ENCODE measurements around the gene OASL. TPM values are rescaled to one million over a fixed set of nuclear protein-coding genes. Genes with fewer than 3 reads are reported as not detected.

Gene OASL
- polyA plus RNA-seq, 1 of the 3 experiments (the other 2 are of a cell fraction), result 0.41 TPM

DNA sequence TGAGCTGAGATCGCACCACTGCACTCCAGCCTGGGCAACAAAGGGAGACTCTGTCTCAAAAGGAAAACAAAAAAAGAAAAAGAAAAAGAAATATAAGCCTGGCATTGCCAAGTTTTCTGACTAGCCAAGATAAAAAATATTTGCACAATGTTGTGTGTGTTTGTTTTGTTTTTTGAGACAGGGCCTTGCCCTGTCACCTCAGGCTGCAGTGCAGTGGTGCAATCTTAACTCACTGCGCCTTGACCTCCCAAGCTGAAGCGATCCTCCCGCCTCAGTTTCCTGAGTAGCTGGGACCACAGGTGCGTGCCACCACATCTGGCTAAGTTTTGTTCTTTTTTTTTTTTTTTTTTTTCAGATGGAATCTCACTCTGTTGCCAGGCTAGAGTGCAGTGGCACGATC lies 17.3 kb downstream of the OASL start:
- no peaks in the 10 kb centered on the region for H3K27me3 ChIP-seq (ENCODE audit: insufficient read depth)
- POLR2A ChIA-PET, result no interaction called here
- no peaks in the 10 kb centered on the region for H3F3A ChIP-seq (replicated peaks; ENCODE audit: insufficient read depth)
- H3K36me3 ChIP-seq (replicated peaks in 1 of 2; ENCODE audit: control insufficient read depth in 1 of 2, insufficient read depth in 2 of 2, low read length in 1 of 2), result no peaks in the 10 kb centered on the region
- no peak overlapping the region for H3K4me3 ChIP-seq (ENCODE audit: low read depth in 2 of 2, low read length in 1 of 2)
- no peak overlapping the region for H3K4me2 ChIP-seq
- H3K79me2 ChIP-seq (ENCODE audit: insufficient read depth), result no peaks in the 10 kb centered on the region
- no peak overlapping the region for H3K27ac ChIP-seq (ENCODE audit: low read depth in 2 of 2, low read length in 1 of 2)
- no peak for TF ChIP-seq EZH2phosphoT487 (IDR thresholded peaks at IDR 0.05; ENCODE audit: borderline replicate concordance, low read depth)
- TF ChIP-seq FOXJ3 (CRISPR knock-in tag; IDR thresholded peaks at IDR 0.05), result no peak
- TF ChIP-seq, protein P1, sequence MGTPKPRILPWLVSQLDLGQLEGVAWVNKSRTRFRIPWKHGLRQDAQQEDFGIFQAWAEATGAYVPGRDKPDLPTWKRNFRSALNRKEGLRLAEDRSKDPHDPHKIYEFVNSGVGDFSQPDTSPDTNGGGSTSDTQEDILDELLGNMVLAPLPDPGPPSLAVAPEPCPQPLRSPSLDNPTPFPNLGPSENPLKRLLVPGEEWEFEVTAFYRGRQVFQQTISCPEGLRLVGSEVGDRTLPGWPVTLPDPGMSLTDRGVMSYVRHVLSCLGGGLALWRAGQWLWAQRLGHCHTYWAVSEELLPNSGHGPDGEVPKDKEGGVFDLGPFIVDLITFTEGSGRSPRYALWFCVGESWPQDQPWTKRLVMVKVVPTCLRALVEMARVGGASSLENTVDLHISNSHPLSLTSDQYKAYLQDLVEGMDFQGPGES (IDR thresholded peaks at IDR 0.05; ENCODE audit: low read depth, low read length), result no peak
- no peak for TF ChIP-seq RFX5 (IDR thresholded peaks at IDR 0.05; ENCODE audit: low read length)
- no peak for TF ChIP-seq TCF12 (IDR thresholded peaks at IDR 0.05)
- TF ChIP-seq, protein P2, sequence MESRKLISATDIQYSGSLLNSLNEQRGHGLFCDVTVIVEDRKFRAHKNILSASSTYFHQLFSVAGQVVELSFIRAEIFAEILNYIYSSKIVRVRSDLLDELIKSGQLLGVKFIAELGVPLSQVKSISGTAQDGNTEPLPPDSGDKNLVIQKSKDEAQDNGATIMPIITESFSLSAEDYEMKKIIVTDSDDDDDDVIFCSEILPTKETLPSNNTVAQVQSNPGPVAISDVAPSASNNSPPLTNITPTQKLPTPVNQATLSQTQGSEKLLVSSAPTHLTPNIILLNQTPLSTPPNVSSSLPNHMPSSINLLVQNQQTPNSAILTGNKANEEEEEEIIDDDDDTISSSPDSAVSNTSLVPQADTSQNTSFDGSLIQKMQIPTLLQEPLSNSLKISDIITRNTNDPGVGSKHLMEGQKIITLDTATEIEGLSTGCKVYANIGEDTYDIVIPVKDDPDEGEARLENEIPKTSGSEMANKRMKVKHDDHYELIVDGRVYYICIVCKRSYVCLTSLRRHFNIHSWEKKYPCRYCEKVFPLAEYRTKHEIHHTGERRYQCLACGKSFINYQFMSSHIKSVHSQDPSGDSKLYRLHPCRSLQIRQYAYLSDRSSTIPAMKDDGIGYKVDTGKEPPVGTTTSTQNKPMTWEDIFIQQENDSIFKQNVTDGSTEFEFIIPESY (IDR thresholded peaks at IDR 0.05; ENCODE audit: borderline replicate concordance, low read depth), result no peak
- TF ChIP-seq, protein P3, sequence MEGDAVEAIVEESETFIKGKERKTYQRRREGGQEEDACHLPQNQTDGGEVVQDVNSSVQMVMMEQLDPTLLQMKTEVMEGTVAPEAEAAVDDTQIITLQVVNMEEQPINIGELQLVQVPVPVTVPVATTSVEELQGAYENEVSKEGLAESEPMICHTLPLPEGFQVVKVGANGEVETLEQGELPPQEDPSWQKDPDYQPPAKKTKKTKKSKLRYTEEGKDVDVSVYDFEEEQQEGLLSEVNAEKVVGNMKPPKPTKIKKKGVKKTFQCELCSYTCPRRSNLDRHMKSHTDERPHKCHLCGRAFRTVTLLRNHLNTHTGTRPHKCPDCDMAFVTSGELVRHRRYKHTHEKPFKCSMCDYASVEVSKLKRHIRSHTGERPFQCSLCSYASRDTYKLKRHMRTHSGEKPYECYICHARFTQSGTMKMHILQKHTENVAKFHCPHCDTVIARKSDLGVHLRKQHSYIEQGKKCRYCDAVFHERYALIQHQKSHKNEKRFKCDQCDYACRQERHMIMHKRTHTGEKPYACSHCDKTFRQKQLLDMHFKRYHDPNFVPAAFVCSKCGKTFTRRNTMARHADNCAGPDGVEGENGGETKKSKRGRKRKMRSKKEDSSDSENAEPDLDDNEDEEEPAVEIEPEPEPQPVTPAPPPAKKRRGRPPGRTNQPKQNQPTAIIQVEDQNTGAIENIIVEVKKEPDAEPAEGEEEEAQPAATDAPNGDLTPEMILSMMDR (IDR thresholded peaks at IDR 0.05), result no peak
- no peak for TF ChIP-seq SIN3A (IDR thresholded peaks at IDR 0.05; ENCODE audit: borderline replicate concordance, low read depth, low read length)
- TF ChIP-seq, protein P4, sequence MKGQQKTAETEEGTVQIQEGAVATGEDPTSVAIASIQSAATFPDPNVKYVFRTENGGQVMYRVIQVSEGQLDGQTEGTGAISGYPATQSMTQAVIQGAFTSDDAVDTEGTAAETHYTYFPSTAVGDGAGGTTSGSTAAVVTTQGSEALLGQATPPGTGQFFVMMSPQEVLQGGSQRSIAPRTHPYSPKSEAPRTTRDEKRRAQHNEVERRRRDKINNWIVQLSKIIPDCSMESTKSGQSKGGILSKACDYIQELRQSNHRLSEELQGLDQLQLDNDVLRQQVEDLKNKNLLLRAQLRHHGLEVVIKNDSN (IDR thresholded peaks at IDR 0.05; ENCODE audit: borderline replicate concordance, low read depth), result no peak
- TF ChIP-seq, protein P5, sequence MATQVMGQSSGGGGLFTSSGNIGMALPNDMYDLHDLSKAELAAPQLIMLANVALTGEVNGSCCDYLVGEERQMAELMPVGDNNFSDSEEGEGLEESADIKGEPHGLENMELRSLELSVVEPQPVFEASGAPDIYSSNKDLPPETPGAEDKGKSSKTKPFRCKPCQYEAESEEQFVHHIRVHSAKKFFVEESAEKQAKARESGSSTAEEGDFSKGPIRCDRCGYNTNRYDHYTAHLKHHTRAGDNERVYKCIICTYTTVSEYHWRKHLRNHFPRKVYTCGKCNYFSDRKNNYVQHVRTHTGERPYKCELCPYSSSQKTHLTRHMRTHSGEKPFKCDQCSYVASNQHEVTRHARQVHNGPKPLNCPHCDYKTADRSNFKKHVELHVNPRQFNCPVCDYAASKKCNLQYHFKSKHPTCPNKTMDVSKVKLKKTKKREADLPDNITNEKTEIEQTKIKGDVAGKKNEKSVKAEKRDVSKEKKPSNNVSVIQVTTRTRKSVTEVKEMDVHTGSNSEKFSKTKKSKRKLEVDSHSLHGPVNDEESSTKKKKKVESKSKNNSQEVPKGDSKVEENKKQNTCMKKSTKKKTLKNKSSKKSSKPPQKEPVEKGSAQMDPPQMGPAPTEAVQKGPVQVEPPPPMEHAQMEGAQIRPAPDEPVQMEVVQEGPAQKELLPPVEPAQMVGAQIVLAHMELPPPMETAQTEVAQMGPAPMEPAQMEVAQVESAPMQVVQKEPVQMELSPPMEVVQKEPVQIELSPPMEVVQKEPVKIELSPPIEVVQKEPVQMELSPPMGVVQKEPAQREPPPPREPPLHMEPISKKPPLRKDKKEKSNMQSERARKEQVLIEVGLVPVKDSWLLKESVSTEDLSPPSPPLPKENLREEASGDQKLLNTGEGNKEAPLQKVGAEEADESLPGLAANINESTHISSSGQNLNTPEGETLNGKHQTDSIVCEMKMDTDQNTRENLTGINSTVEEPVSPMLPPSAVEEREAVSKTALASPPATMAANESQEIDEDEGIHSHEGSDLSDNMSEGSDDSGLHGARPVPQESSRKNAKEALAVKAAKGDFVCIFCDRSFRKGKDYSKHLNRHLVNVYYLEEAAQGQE (IDR thresholded peaks at IDR 0.05; ENCODE audit: low read depth, low read length), result no peak
- no peak for TF ChIP-seq MXI1 (IDR thresholded peaks at IDR 0.05; ENCODE audit: low read depth, low read length)
- TF ChIP-seq NFIC (IDR thresholded peaks at IDR 0.05; ENCODE audit: borderline replicate concordance), result no peak
- TF ChIP-seq, protein P6, sequence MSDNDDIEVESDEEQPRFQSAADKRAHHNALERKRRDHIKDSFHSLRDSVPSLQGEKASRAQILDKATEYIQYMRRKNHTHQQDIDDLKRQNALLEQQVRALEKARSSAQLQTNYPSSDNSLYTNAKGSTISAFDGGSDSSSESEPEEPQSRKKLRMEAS (IDR thresholded peaks at IDR 0.05; ENCODE audit: low read depth), result no peak
- no peak for TF ChIP-seq MEF2A (IDR thresholded peaks at IDR 0.05; ENCODE audit: borderline replicate concordance, low read depth)
- no peak for TF ChIP-seq GABPA (IDR thresholded peaks at IDR 0.05; ENCODE audit: low read depth)
- TF ChIP-seq RAD21 (IDR thresholded peaks at IDR 0.05; ENCODE audit: low read length), result no peak
- TF ChIP-seq GATA2 (CRISPR knock-in tag; IDR thresholded peaks at IDR 0.05), result no peak
- TF ChIP-seq, protein P7, sequence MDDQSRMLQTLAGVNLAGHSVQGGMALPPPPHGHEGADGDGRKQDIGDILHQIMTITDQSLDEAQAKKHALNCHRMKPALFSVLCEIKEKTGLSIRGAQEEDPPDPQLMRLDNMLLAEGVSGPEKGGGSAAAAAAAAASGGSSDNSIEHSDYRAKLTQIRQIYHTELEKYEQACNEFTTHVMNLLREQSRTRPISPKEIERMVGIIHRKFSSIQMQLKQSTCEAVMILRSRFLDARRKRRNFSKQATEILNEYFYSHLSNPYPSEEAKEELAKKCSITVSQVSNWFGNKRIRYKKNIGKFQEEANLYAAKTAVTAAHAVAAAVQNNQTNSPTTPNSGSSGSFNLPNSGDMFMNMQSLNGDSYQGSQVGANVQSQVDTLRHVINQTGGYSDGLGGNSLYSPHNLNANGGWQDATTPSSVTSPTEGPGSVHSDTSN (IDR thresholded peaks at IDR 0.05), result no peak
- TF ChIP-seq YY1 (IDR thresholded peaks at IDR 0.05; ENCODE audit: low read depth), result no peak
- H3K9ac ChIP-seq, result no peak overlapping the region
- no peaks in the 10 kb centered on the region for H3K4me1 ChIP-seq (ENCODE audit: control insufficient read depth in 1 of 2, insufficient read depth in 2 of 2, low read depth in 1 of 2, low read length in 1 of 2)
- DNase-seq, result no peak
- WGBS (ENCODE audit: low lambda C conversion rate), result 84% methylated on average over 6 of the region's 6 CpGs
- no peaks in the 10 kb centered on the region for H3K9me3 ChIP-seq
- H4K20me1 ChIP-seq (ENCODE audit: insufficient read depth), result no peaks in the 10 kb centered on the region
- CTCF ChIA-PET, result no interaction called here
- H3K9me2 ChIP-seq, result no peaks in the 10 kb centered on the region
- no peak overlapping the region for H2AFZ ChIP-seq (ENCODE audit: low read depth)

Data from SK-N-SH (cell line).